ENCODE data around the gene FBP2.

DNA sequence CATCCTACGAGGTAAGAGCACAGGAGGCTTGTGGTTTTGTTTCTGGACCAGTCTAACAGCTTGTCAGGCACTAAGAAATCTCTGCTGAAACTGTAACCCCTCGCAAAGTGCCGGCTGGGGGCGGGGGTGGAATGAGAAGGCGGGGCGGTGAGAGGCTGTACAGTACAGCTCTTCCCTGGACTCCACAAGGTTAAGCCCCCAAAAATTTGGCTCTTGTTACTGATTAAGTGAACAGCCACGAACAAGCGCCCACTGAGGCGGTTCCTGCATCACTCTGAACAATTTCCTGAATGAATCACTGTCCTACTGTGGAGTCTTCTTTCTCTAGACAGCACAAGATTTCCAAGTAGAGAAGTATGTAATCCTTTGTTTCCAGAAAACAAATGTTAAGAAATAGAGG is 6.8 kb downstream of the FBP2 start:
- TF ChIP-seq, protein P1, sequence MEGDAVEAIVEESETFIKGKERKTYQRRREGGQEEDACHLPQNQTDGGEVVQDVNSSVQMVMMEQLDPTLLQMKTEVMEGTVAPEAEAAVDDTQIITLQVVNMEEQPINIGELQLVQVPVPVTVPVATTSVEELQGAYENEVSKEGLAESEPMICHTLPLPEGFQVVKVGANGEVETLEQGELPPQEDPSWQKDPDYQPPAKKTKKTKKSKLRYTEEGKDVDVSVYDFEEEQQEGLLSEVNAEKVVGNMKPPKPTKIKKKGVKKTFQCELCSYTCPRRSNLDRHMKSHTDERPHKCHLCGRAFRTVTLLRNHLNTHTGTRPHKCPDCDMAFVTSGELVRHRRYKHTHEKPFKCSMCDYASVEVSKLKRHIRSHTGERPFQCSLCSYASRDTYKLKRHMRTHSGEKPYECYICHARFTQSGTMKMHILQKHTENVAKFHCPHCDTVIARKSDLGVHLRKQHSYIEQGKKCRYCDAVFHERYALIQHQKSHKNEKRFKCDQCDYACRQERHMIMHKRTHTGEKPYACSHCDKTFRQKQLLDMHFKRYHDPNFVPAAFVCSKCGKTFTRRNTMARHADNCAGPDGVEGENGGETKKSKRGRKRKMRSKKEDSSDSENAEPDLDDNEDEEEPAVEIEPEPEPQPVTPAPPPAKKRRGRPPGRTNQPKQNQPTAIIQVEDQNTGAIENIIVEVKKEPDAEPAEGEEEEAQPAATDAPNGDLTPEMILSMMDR (IDR thresholded peaks at IDR 0.05; ENCODE audit: insufficient read depth, low read length, poor library complexity, severe bottlenecking), result no peak
- no peak for TF ChIP-seq EZH2phosphoT487 (conservative IDR thresholded peaks at IDR 0.05; ENCODE audit: low read length)

Measured in SU-DHL-6 (cell line).